ENCODE measurements around the gene NLRP6. TPM values are rescaled to one million over a fixed set of nuclear protein-coding genes. Genes with fewer than 3 reads are reported as not detected.

NLRP6 gene
- total RNA-seq, 3 donors from 2014 or later (not counting 1 experiment from before 2014, with no cell fraction given) = 1.7 to 3.0 (median 2.3) TPM

DNA sequence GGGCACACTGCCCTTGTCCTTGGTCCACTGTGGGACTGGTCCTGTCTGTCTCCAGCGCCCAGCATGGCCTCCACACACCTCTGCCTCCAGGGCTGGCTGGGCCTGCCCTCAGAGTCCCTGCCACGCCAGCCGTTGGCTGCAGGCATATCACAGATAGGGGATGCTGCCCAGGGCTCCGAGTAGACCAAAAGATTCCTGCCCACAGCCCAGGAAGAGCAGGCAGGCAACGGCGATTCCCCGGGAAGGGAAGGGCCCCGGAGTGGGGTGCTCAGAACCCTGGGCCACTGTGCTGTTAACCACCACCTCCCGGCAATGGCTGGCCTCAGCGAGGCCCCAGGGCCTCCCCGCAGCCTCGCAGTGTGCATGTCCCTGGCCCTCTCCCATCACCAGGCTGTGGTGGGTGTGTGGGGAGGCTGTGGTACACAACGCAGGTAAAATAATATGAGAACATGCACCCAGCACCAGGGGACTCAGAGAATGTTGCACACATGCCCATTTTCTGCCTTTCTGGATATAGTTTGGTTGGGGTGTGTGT, 18.9 kb downstream of the NLRP6 start:
- H3K4me3 ChIP-seq (ENCODE audit: low read length) = no peak overlapping the region
- intact Hi-C loops (cut with micrococcal nuclease) = no loop called here
- Mint-ChIP-seq H3K36me3 (no peaks in the 10 kb centered on the region), H3K4me3 (peak overlapping the region; percentile 70), H3K27me3 (ENCODE audit: low read depth in 2 of 2) (no peaks in the 10 kb centered on the region), H3K9me3 (no peaks in the 10 kb centered on the region), H3K27ac (peak overlapping the region; percentile 65 to 76), H3K4me1 (peaks cover 12 to 15% of the 10 kb centered on the region in 2 donors)
- TF ChIP-seq, protein P1, sequence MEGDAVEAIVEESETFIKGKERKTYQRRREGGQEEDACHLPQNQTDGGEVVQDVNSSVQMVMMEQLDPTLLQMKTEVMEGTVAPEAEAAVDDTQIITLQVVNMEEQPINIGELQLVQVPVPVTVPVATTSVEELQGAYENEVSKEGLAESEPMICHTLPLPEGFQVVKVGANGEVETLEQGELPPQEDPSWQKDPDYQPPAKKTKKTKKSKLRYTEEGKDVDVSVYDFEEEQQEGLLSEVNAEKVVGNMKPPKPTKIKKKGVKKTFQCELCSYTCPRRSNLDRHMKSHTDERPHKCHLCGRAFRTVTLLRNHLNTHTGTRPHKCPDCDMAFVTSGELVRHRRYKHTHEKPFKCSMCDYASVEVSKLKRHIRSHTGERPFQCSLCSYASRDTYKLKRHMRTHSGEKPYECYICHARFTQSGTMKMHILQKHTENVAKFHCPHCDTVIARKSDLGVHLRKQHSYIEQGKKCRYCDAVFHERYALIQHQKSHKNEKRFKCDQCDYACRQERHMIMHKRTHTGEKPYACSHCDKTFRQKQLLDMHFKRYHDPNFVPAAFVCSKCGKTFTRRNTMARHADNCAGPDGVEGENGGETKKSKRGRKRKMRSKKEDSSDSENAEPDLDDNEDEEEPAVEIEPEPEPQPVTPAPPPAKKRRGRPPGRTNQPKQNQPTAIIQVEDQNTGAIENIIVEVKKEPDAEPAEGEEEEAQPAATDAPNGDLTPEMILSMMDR (IDR thresholded peaks at IDR 0.05) = no peak
- peak overlapping the region; percentile 63 for H3K27ac ChIP-seq (ENCODE audit: low read length)
- peaks cover 53% of the 10 kb centered on the region for H3K4me1 ChIP-seq (ENCODE audit: control insufficient read depth, insufficient read depth, low read length)
- H3K9me3 ChIP-seq (ENCODE audit: control insufficient read depth, insufficient read depth, low read length) = no peaks in the 10 kb centered on the region
- ATAC-seq (peak; percentile 18 to 35 (median 31)), DNase-seq (no peak)
- WGBS (ENCODE audit: insufficient coverage) = 59% methylated on average over 13 of the region's 13 CpGs
- no peaks in the 10 kb centered on the region for H3K27me3 ChIP-seq (ENCODE audit: control insufficient read depth, insufficient read depth, low read length)
- peaks cover 25% of the 10 kb centered on the region for H3K36me3 ChIP-seq (ENCODE audit: control insufficient read depth, insufficient read depth, low read length)

DNA sequence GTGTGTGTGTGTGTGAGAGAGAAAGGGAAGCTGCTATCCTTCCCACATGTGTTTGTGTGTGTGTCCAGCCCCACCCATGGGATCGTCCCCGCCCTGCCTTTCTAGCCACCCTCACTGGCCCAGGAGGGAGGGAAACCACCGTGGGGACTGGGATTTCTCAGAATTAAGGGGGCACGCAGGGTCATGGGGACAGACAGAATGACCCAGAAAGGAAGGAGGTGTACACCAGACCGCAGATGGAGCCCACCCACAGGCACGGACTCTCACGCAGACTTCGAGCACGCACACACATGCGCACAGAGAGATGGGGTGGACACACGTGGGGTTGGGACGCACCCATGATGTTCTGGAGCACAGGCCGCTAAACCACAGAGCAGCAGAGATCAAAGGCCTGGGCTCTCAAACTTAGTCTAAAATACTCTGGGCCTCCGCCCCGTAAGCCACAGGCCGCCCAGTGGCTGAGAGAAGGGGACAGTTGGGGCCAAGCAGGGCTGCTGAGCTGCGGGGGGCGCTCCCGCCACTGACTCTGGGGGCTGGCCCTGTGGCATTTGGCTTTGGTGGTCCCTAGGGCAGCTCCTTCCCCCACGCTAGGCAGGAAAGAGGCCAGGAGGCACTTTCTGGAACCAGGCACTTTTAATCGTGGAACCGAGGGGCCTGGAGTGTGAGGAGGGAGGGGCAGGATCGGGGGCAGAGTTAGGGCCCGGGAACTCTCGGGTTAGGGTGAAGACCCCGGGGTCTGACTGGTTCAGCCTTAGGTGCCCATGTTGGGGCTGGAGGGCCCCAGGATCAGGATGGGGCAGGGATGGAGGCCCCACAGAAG, 19.6 kb downstream of the NLRP6 start:
- Mint-ChIP-seq H3K4me1 (peaks cover 16 to 17% of the 10 kb centered on the region in 2 donors), H3K36me3 (no peaks in the 10 kb centered on the region), H3K4me3 (peak overlapping the region; percentile 70), H3K27ac (peak overlapping the region; percentile 65 to 76), H3K9me3 (no peaks in the 10 kb centered on the region), H3K27me3 (ENCODE audit: low read depth in 2 of 2) (no peaks in the 10 kb centered on the region)
- peaks cover 22% of the 10 kb centered on the region for H3K36me3 ChIP-seq (ENCODE audit: control insufficient read depth, insufficient read depth, low read length)
- peak overlapping the region; percentile 63 for H3K27ac ChIP-seq (ENCODE audit: low read length)
- no peak overlapping the region for H3K4me3 ChIP-seq (ENCODE audit: low read length)
- peaks cover 47% of the 10 kb centered on the region for H3K4me1 ChIP-seq (ENCODE audit: control insufficient read depth, insufficient read depth, low read length)
- TF ChIP-seq, protein P1 (IDR thresholded peaks at IDR 0.05) = no peak
- H3K27me3 ChIP-seq (ENCODE audit: control insufficient read depth, insufficient read depth, low read length) = no peaks in the 10 kb centered on the region
- peak in 1 of 2 donors; percentile 75 for DNase-seq
- peak; percentile 69 to 83 (median 81) for ATAC-seq
- no peaks in the 10 kb centered on the region for H3K9me3 ChIP-seq (ENCODE audit: control insufficient read depth, insufficient read depth, low read length)
- WGBS (ENCODE audit: insufficient coverage) = 41% methylated on average over 26 of the region's 26 CpGs
- intact Hi-C loops (cut with micrococcal nuclease) = no loop called here

DNA sequence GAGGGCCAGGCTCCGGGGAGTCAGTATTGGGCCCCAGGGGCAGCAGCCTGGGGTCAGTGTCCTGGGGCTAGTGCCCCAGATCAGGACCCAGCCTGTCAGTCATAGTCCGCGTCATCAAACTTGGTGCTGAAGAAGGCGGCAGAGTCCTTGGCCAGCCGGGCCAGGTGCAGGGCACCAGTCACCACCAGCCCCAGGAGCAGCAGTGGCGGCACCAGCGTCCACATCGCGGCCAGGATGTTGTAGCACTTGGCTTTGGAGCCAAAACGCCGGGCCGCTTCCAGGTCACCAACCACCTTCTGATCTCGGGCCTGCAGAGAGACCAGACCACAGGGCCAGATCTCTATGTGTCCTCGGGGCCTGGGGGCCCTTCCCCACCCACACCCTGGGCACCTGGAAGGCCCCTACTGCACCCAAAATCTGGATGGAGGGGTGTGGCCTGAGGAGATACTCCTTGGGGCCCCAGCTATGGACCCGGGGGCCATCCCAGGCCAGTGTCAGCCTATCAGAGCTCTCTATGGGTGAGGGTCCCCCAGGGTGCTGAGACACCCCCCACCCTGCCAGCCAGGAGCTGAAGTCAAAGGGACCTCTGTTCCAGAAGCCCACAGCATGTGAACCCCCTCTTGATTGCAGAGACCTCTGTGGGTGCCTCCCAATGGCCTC, 20.3 kb downstream of the NLRP6 start:
- Mint-ChIP-seq H3K4me3 (no peak overlapping the region), H3K9me3 (no peaks in the 10 kb centered on the region), H3K27me3 (ENCODE audit: low read depth in 2 of 2) (no peaks in the 10 kb centered on the region), H3K36me3 (no peaks in the 10 kb centered on the region), H3K4me1 (peaks cover 19 to 20% of the 10 kb centered on the region in 2 donors), H3K27ac (peak overlapping the region in 1 of 2 donors; percentile 76)
- Histone ChIP-seq H3K9me3 (ENCODE audit: control insufficient read depth, insufficient read depth, low read length) (no peaks in the 10 kb centered on the region), H3K27me3 (ENCODE audit: control insufficient read depth, insufficient read depth, low read length) (no peaks in the 10 kb centered on the region), H3K4me1 (ENCODE audit: control insufficient read depth, insufficient read depth, low read length) (peaks cover 47% of the 10 kb centered on the region), H3K27ac (ENCODE audit: low read length) (peak overlapping the region; percentile 63), H3K36me3 (ENCODE audit: control insufficient read depth, insufficient read depth, low read length) (peaks cover 16% of the 10 kb centered on the region), H3K4me3 (ENCODE audit: low read length) (no peak overlapping the region)
- 67% methylated on average over 15 of the region's 15 CpGs for WGBS (ENCODE audit: insufficient coverage)
- DNase-seq (no peak), ATAC-seq (peak in 1 of 3 donors; percentile 9)
- intact Hi-C loops (cut with micrococcal nuclease) = no loop called here
- TF ChIP-seq, protein P1 (IDR thresholded peaks at IDR 0.05) = no peak
